CMK (cell line): ENCODE results near the gene EIF3I.
"Not testable (repeated sequence)": the region's sequence is repeated elsewhere in the genome, so short reads cannot be mapped to it uniquely, and the experiment has no call there.

Source experiments
- DNase-seq: peaks from one replicate; pipeline ENCODE4 v3.0.0-alpha.2; 2010; ENCODE audit warnings: low read depth

The EIF3I gene

DNA sequence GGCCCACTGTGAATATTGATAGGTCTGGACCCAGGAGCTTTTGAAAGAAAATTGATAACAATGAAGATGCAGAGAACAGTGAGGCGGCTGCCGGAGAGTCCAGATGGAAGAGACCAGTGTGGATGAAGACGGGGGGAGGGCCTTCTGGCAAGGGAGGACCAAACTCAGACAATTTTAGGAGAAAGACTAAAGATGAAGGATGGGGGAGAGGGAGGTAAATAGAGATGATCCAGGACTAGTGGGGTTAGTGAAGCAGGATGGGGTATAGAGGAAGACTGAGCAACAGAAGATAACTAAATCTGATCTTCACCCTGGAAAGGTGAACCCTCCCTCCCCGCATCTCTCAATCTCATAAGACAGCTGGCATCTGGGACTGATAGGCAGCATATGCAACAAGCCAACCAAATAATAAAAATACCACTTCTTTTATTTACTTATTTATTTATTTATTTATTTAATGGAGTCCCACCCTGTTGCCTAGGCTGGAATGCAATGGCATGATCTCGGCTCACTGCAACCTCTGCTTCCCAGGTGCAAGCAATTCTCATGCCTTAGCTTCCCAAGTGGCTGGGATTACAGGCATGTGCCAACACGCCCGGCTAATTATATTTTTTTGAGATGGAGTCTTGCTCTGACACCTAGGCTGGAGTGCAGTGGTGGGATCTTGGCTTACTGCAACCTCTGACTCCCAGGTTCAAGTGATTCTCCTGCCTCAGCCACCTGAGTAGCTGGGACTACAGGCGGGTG, 10.5 kb downstream of the EIF3I start:
- DNase-seq, result no peak

DNA sequence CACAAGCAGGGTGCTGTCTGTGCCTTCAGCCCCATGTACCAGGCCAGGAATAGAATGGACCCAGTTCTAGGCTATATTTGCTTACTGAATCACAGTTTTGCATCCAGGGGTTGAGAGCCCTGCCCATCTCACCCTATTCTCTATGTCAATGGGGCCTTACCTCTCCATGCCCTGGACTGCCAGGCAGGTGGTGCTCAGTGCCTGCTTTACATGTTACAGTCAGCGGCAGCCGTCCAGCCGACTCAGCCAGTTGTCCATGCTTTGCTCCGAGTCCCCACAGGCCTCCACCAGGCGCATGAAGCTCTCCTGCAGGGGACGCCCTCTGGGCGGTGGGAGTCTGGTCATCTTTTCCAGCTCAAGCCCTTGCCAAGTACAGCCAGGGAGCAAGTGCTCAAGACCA, 12.6 kb downstream of the EIF3I start:
- DNase-seq, result no peak

DNA sequence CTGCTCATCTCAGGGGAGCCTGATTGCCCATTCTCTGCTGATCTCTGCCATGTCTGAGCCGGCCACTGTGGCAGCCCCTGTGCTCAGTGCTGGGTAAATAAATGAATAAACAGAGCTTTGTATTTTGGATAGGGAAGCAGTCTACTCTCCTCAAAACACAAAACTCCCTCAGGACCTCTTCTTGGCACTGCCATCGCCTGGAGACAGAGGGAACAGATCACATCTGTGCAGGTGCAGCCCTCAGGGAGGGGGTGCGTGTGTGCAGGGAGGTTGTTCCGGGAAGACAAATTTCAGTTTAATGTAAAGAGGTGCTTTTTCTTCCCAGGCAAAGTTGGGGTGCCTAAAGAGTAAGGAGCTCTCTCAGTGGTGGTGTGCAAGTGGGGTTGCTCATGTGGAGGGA, 17.1 kb downstream of the EIF3I start:
- no peak for DNase-seq

DNA sequence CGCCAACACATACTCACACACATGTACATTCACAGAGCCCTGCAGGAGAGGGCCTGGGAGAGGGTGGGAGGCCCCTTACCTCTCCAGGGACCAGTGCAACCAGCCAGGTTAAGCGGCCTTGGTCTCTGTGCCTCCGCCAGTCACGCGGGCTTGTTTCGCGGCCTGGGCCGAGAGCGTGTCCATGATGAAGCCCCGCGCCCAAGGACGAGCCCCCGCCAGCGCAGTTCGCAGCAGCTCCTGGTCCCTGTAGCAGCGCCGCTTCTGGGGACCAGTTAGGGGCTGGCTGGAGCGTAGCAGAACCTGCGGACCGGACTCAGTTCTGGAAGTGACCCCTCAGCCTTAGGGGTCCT, 17.6 kb downstream of the EIF3I start:
- no peak for DNase-seq

DNA sequence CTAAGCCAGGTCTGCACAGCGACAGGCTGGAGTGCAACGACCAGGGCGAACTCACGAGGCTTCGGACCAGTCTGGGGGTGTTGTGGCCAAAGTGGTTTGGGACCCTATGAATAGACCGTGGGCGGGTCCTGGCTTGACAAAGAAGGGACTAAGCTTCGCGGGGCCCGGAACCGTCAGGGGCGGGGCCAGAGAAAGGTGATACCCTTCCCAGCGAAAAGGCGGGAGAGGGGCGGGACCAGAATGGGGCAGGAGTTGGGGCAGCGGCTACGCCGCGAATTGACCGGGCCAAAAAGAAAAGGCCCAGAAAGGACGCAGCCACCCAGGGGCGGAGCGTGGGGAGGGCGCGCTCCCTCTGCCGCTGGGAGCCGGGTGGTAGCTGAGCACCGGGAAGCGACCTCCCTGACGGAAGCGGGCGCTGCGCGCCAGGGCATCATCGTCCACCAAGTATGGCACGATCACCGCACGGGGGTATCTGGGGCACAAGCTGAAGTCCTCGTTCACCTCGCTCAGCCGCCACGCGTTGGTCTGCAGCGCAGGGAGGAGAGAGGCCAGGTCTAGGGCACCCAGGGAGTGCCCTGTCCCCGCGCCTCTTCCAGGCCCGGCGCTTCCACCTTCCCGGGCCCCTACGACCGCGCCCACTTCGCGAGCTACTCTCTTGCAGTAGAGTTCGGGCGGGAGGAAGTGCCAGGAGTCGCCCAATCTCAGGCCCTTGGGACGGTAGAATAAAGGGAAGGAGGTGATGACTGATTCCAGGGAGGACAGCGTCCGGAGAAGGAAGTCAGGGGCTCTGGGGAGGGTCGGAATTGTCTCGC, 18.1 kb downstream of the EIF3I start:
- DNase-seq, result no peak

DNA sequence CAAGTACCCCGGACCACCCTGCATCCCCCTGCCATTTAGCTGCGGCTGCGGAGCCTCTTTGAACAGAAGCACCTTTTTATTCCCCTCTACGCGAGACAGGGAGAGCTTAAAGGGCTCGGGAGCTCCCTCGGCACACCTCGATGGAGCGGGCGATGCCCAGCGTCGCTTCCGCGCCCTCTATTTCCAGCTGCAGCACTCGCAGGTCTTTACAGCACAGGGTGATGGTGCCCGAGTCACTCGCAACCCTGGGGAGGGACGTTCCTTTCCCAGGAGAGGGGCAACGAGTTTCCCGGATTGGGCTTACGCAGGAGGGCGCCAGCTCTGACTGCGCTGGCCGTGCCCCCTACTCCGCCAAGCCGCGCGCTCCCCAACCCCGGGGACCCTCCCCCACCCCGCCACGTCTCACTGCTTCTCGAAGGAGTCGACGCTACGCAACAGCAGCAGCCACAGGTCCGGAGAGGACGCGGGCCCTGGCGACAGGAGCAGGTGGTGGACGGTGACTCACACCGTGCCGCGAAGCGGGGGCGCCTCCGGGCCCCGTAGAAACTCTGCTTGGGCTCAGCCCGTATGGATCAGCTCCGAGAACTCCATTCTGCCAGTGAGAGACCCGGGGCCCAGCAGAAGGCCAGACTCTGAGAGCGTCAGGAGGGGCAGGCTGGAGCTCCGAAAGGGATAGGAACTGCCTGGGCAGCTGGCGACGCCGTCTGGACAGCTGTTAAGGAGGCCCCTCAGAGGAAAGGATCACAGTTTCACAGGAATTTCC, 19.0 kb downstream of the EIF3I start:
- no peak for DNase-seq

DNA sequence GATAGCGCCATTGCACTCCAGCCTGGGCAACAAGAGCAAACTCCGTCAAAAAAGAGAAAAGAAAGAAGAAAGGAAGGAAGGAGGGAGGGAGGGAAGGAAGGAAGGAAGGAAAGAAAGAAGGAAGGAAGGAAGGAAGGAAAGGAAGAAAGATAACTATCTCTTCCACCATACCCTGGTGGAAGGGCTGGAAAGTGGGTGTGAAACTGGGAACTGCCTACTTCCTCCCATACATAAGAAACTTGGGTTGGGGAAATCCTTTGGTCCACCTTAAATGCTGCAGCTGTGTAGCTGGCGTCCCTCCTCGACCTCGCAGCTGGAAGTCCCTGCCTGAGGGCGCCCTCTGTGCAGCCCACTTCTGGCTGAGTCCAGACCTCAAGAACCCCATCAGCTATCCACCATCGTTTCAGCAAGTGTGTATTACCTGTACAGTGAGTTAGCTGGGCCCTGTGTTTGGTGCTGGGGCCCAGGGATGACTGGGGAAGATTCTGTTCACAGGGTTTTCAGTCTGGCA, 20.2 kb downstream of the EIF3I start:
- no peak for DNase-seq

DNA sequence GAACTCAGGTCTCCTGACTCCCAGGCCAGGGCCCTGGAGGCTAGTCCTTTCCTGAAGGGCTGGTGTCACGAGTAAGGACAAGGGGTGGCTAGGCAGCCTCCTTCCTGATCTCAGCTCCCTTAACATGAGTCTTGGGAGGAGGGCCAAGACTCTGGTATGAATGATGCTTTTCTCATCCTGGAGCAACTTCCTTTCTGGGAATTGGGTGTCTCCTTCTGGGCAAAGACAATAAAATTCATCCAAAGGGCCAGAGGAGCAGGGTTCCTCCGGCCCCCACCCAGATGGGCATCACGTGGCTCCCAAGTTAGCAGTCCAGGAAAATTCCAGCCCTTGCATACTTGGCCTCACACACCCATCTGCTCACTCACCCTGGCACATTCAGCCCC, 24.7 kb downstream of the EIF3I start, which contains the start of gene FAM167B:
TSS of gene FAM167B (plus strand) at position 335 of the 386 bp plus-strand sequence. CDS start 200 bp downstream, outside the sequence.
- DNase-seq, result no peak

DNA sequence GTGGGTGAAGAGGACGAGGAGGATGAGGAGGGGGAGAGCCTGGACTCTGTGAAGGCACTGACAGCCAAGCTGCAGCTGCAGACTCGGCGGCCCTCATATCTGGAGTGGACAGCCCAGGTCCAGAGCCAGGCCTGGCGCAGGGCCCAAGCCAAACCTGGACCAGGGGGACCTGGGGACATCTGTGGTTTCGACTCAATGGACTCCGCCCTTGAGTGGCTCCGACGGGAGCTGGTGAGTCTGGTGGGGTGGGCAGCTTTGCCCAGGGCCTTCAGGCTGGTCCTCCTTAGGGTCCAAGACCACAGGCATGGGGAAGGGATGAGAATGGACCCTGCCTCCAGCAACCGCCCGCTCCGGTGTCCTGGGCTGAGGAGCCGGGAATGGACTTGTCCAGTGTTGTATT, 25.2 kb downstream of the EIF3I start:
- DNase-seq, result no peak

DNA sequence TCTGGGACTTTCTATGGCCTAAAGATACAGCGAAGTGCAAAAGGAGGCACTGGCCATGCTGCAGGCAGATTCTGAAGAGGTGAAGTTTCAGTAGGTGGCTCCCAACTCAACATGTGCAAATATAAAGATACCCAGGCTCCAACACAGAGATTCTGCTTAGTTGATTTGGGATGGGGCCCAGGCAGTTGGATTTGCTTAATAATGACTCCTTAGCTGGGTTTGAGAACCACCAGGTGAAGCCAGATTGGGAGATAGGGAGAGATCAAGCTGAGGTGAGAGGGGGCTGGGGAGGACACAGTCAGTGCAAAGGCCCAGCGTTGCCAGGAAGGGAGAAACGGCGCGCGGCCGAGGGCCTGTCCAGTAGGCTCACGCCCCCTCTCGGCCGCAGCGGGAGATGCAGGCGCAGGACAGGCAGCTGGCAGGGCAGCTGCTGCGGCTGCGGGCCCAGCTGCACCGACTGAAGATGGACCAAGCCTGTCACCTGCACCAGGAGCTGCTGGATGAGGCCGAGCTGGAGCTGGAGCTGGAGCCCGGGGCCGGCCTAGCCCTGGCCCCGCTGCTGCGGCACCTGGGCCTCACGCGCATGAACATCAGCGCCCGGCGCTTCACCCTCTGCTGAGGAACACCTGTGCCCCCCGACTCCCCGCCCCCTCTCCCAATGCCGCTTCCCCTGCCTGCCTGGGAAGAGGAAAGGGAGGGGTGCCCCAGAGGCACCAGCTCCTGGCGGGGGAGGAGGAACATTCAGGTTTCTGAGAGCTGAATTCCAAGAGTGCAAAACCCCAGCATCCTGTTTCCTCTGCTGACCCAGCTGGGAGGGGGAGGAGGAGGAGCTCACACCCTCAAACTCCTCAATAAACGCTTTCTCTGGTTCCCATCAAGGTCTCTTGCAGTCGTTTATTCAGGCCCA, 26.0 kb downstream of the EIF3I start:
- DNase-seq, result peak; percentile 44

DNA sequence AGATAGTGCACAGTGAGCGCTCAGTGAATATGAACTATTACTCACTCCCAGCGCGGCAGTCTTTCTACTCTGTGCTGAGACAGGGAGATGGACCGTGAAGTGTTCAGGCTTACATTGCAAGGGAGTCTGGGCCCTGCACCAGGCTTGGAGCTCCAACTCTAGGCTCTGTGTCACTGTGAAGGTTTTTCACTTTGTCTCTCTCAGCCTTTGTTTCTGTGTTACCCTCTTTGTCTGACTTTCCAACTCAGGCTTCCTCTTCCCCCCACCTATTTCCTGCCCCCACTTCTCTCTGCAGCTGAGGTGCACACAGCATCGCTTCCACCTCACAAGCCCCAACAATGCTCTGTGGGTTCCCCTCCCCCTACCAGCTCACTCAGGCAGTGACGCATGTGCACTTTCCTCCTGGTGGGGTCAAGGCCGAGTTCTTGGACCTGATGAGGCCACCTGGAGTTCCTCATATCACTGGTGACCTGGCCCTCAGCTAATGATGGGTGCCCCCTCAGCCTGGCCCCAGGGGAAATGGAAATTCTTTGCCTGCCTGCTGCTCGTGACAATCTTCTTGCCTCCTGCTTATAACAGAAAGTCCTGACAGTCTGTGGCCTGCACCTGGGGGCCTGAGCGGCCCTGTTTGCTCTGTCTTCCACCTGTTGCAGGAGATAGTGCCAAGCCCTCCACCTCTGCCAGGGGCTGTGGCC, 27.8 kb downstream of the EIF3I start:
- DNase-seq, result no peak

DNA sequence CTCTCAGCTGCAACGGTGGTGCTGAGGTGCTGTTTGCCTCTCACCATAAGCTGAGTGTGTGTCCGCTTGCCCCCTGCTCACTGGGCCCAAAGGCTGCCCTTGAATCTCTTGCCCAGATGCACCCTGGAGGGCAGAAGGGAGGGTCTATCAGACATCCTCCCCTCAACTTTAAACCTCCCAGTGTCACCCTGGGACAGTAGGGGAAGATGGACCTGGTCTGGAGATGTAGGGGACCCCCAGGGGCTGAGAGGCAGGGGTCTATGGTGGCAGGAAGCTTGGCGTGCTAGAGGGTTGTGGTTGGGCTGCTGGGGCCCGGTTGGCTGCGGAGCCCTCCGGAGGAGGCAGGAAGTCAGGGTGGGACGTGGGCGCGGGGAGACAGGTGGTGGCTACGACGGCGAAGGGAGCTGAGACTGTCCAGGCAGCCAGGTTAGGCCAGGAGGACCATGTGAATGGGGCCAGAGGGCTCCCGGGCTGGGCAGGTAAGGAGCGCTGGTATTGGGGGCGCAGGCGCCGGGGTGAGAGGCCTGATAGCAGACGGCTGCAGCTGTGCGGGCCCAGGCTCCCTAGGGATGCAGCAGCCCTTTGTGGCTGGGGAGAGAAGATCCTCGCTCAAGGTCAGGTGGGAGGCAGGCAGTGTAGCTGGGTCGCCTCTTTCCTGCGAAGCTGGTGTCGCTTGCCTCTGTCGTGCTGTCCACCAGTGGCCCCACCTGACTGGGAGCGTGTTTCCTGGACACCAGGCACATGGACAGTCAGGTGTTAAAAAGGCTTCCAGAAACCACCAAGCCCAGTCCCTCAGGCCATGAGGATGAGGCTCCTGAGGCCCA, 28.9 kb downstream of the EIF3I start, which contains the start of gene LCK:
TSS of gene LCK (plus strand) at position 373 of the 824 bp plus-strand sequence. CDS start 23,065 bp downstream, outside the sequence.
- DNase-seq, result no peak

DNA sequence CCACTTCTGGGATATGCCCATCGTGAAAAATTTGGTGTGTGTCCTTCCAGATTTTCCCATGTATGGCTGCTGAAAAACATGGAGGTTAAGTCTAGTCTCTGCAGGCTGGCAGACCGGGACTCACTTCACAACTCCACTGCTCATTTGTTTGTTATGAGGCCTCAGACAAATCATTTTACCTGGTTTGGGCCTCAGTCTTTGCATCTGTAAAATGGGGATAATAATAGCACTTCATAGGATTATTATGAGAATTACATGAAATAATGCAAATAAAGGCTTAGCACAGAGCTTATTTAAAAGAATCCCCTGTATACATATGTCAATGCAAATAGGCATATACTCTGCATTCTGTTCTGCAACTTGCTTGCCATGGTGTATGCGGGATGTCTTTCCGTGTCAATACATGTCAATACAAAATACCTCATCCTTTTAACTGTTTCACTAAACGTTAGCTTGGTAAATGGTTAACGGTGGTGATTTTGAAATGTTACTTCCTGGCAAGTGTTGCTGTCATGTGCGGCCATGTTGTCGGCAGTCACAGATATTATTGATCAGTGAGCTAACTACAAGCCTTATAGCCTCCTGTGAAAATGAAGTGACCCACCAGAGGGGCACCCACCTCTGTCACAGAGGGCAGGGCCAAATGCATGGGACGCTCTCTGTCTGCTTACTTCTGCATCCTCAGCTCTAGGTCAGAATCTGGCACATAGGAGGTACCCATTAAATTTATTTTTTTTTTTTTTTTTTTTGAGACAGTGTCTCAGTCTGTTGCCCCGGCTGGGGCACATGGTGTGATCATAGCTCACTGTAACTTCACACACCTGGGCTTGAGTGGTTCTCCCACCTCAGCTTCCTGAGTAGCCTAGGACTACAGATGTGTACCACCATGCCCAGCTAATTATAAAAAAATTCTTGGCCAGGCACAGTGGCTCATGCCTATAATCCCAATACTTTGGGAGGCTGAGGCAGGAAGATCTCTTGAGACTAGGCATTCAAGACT, 33.2 kb downstream of the EIF3I start:
- DNase-seq, result no peak

DNA sequence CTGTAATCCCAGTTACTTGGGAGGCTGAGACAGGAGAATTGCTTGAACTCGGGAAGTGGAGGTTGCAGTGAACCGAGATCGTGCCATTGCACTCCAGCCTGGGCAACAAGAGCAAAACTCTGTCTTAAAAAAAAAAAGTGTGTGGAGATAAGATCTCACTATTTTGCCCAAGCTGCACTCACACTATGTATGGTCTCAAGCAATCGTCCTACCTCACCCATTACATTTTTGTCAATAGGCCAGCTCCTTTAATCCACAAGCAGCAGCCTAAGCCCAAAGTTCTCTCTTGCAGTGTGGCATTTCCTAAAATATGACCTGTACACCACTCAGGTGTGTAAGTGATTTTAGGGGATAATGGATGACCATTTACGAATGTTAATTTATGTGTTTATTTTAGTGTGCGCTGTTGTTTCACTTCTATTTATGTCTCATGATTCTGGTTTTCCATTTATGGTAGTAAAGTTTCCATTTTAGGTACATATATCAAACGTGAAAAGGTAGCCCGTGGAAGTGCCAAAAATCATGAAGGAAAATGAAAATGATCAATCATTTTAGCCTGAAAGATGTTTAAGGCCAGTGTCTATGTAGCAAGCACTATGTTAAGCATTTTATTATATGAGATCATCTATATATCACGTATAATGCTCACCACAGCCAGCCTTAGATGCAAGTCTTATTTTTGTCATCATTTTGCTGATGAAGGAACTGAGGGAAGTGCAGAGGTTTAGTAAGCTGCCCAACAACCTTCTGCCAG, 34.4 kb downstream of the EIF3I start:
- no peak for DNase-seq

DNA sequence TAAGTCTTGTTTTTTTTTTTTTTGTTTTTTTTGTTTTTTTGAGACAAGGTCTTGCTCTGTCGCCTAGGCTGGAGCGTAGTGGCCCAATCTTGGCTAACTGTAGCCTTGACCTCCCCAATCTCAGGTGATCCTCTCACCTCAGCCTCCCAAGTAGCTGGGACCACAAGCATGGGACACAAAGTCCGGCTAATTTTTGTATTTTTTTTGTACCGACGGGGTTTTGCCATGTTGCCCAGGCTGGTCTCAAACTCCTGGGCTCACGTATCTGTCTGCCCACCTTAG, 35.0 kb downstream of the EIF3I start:
- DNase-seq, result no peak

DNA sequence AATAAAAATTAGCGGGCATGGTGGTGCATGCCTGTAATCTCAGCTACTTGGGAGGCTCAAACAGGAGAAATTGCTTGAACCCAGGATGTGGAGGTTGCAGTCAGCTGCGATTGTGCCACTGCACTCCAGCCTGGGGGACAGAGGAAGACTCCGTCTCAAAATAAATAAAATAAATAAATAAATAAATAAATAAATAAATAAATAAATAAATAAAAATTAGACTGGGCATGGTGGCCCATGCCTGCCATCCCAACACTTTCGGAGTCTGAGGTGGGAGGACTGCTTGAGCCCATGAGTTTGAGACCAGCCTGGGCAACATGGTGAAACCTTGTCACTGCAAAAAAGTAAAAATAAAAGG, 41.0 kb downstream of the EIF3I start:
- DNase-seq, result not testable (repeated sequence)

DNA sequence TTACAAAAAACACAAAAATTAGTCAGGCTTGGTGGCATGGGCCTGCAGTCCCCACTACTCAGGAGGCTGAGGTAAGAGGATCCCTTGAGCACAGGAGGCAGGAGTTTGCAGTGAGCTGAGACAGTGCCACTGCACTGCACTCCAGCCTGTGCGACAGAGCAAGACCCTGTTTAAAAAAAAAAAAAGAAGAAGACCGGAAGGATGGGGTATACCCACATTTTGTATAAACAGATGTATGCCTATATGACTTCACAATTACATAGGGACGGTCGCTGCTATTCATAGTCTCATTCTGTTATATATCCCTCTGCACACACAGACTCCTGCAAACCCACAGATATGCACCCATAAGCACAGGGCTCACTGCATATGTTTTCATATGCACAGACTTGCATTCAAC, 41.5 kb downstream of the EIF3I start:
- DNase-seq, result no peak

DNA sequence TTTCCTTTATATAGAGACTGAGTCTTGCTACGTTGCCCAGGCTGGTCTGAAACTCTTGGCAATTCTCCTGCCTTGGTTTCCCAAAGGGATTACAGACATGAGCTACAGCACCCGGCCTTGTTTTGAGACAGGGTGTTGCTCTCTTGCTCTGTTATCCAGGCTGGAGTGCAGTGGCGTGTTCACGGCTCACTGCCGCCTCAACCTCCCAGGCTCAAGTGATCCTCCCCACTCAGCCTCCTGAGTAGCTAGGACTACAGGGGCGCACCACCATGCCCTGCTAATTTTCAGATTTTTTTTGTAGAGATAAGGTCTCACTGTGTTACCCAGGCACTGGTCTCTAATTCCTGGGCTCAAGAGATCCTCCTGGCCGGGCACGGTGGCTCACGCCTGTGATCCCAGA, 43.6 kb downstream of the EIF3I start:
- DNase-seq, result no peak
